ENCODE results near the gene P3H3.

P3H3 gene, protein sequence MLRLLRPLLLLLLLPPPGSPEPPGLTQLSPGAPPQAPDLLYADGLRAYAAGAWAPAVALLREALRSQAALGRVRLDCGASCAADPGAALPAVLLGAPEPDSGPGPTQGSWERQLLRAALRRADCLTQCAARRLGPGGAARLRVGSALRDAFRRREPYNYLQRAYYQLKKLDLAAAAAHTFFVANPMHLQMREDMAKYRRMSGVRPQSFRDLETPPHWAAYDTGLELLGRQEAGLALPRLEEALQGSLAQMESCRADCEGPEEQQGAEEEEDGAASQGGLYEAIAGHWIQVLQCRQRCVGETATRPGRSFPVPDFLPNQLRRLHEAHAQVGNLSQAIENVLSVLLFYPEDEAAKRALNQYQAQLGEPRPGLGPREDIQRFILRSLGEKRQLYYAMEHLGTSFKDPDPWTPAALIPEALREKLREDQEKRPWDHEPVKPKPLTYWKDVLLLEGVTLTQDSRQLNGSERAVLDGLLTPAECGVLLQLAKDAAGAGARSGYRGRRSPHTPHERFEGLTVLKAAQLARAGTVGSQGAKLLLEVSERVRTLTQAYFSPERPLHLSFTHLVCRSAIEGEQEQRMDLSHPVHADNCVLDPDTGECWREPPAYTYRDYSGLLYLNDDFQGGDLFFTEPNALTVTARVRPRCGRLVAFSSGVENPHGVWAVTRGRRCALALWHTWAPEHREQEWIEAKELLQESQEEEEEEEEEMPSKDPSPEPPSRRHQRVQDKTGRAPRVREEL

GRCh38 chr12:6827982-6828780 is at the start of gene P3H3:
P3H3 (plus strand) TSS chr12:6828407; CDS start chr12:6828441, 34 bp downstream.
- peak; percentile 98 for DNase-seq

GRCh38 chr12:6778574-6779550 is 49.3 kb upstream of the P3H3 start:
- DNase-seq: peak; percentile 100

DNA sequence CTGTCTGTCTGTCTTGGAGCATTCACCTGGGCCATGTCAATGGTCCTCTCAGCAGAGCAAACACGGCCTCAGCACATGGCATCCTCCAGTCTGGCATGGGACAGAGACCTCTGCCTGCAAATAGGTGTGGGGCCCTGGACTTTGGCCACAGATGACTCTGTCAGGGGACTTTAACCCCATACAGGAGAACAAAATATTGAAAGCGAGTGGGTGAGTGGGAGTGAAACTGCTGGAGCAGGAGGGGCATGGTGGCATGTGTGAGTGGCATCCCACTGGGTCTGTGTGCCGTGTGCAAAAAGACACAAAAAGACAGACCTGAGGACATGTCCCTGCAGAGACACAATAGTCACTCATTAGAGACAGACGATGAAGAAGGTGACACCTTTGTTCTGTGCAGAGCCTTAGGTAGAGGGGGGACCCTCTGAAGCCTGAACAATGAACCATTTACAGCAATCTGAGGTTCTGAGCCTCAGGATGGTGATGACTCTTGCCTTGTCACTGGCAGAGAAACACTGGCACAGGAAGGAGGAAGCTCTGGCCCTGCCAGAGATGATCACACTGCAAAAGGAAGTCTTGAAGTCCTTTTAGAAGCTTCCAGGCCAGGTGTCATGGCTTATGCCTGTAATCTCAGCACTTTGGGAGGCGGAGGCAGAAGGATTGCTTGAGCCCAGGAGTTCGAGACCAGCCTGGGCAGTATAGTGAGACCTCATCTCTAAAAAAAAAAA is 48.3 kb upstream of the P3H3 start:
- DNase-seq: no peak

- no peak for DNase-seq
Observed at GRCh38 chr12:6780573-6780972, 47.6 kb upstream of the P3H3 start.

DNA sequence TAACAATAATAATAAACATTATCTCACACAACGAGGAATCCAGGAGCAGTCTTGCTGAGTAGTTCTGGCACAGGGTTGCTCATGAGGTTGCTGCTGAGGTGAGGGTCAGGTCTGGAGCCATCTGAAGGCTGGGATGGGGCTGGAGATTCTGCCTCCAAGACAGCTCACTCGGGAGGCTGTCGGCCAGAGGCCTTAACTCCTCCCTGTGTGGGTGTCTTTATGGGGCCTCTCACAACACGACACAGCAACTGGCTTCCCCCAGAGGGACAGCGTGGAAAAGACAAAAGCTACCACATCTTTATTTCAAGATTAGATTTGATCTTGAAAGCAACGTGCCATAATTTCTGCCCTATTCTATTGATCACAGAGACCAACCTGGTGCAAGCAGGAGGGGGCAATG is 46.1 kb upstream of the P3H3 start:
- DNase-seq: no peak

GRCh38 chr12:6782850-6783566 is 45.2 kb upstream of the P3H3 start:
- no peak for DNase-seq

- no peak for DNase-seq
Observed at GRCh38 chr12:6783828-6784227, 44.4 kb upstream of the P3H3 start.

DNA sequence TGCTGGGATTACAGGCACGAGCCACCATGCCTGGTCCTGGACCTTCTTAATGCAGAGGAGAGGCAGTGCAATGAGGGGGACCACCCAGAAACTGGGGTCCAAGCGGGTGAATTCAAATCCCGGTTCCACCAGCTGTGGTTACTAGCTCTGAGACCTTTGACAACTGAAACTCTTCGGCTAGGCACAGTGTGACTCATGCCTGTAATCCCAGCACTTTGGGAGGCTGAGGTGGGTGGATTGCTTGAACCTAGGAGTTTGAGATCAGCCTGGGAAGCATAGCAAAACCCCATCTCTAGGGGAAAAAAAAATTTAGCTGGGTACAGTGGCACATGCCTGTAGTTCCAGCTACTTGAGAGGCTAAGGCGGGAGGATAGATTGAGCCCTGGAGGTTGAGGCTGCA is 43.9 kb upstream of the P3H3 start:
- no peak for DNase-seq

- no peak for DNase-seq
Observed at GRCh38 chr12:6784761-6785160, 43.4 kb upstream of the P3H3 start.

GRCh38 chr12:6786416-6787094 is 41.7 kb upstream of the P3H3 start:
- no peak for DNase-seq

GRCh38 chr12:6787309-6787708 is 40.9 kb upstream of the P3H3 start:
- no peak for DNase-seq

DNA sequence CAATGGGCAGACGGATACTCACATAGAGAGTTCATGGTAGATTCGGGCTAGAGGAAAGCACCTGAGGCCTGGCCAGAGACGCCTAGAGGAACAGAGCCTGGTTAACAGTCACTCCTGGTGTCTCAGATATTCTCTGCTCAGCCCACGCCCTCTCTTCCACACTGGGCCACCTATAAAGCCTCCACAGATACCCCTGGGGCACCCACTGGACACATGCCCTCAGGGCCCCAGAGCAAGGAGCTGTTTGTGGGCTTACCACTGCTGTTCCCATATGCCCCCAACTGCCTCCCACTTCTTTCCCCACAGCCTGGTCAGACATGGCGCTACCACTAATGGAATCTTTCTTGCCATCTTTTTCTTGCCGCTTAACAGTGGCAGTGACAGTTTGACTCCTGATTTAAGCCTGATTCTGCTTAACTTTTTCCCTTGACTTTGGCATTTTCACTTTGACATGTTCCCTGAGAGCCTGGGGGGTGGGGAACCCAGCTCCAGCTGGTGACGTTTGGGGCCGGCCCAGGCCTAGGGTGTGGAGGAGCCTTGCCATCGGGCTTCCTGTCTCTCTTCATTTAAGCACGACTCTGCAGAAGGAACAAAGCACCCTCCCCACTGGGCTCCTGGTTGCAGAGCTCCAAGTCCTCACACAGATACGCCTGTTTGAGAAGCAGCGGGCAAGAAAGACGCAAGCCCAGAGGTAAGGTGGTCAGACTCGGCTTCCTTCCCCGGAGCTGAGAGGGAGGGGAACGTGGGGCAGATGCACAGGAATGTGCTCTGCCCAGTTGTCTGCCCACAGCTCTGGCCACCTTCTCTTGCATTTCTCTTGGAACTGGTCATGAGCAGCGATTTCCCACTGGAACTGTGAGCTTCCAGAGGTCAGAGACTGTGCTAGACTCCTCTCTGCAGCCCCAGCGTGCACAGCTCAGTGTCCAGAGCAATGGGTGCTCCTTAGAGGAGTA is 39.0 kb upstream of the P3H3 start, which contains the start of gene CD4:
CD4 (plus strand) TSS at position 557 of the 953 bp plus-strand sequence. CDS start 10,611 bp downstream, outside the sequence.
- DNase-seq: no peak

GRCh38 chr12:6790496-6791150 is 37.6 kb upstream of the P3H3 start:
- no peak for DNase-seq

- DNase-seq: no peak
Observed at GRCh38 chr12:6791931-6792520, 36.2 kb upstream of the P3H3 start.

GRCh38 chr12:6792522-6793201 is 35.5 kb upstream of the P3H3 start:
- no peak for DNase-seq

DNA sequence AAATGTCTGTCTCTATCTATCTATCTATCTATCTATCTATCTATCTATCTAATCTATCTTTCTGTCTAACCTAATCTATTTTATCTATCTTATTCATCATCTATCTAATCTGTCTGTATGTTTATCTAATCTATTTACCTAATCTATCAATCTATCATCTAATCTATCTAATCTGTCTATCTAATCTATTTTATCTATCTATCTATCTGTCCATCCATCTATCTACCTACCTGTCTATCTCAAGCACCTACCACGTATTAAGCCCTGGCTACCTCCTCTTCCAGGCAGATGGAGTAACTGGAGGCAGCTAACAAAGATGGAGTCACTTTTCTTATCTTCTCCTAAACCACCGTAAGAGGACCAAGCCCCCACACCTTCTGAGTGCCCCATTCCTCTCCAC is 33.1 kb upstream of the P3H3 start:
- DNase-seq: no peak

DNA sequence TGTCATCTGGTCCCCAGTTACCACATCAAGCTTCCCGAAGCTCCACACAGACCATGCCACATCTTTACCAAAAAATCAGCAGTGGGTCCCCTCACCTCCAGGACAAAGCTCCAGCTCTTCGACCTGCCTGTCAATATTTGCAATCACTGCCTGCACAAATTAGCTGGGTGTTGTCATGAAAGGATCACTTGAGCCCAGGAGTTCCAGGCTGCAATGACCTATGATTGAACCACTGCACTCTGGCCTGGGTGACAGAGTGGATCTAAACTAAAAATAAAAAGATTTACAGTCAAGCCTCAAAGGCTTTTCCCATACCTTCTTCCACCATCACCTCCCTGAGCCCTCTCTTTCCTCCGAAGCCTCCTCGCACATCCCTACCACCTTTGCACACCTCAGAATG is 31.6 kb upstream of the P3H3 start:
- no peak for DNase-seq
